ENCODE results near the gene TLDC2. TPM values are rescaled to one million over a fixed set of nuclear protein-coding genes. Genes with fewer than 3 reads are reported as not detected.

Gene TLDC2
- total RNA-seq, 1 experiment from 2014 or later: not detected

DNA sequence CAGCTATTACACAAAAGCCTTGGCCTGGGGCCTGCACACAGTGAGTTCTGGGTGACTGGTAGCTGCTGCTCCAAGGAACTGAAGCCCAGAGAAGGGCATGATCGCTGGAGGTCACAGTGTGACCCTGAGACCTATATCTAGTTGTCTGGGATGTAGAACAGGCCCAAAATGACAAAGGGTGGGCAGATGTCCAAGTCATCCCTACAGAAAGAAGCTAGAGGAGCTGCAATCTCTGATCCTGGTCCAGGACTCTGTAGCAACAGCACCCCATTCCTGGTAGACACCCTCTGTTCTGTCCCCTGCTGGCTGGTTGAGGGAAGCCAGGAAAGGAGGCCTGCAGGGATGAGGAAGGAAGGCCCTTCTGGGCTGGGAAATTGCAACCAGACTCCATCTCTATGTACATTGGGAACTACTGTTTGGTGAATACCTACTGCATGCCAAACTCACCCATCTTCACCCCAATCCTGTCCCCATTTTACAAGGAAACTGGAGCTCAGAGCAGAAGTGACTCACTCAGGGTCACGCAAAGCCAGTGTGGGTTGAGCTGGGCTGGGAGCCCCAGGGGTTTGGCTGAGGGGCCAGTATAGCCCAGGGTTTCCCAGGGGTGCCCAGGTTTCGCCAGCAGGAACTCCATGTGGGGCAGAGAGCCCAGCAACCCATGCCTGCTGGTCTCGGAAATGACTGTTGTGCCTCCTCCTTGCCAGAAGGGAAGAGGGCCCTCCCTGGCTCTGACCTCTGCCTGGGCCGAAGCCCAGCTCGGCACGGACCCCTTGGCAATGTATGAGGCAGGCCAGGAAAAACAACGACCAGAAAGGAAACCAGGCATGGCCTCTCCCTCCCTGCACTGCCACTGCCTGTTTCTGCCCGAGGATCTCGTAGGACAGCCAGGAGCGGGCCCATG lies 44.9 kb upstream of the TLDC2 start:
- H3K9me3 Mint-ChIP-seq (ENCODE audit: unreplicated experiment): no peaks in the 10 kb centered on the region
- POLR2A ChIA-PET: interaction anchor here (0.7 kb wide), 1 partner anchor 32 kb away, joined by 3 read pairs; a partner anchor contains a TSS

GRCh38 chr20:36832791-36833190 lies 43.1 kb upstream of the TLDC2 start:
- Histone ChIP-seq H3K4me3 (ENCODE audit: low read depth, low read length) (no peak overlapping the region), H3K9me3 (no peaks in the 10 kb centered on the region), H3K4me1 (no peaks in the 10 kb centered on the region), H3K36me3 (ENCODE audit: control insufficient read depth, insufficient read depth, low read length) (peaks cover 5% of the 10 kb centered on the region; the same call in 1 of the 2 replicates), H3K27me3 (replicated peaks; ENCODE audit: control insufficient read depth, insufficient read depth, low read length) (no peaks in the 10 kb centered on the region)
- intact Hi-C loops (cut with micrococcal nuclease; ENCODE audit: unreplicated experiment): no loop called here
- no TSS peak for BruUV-seq (replicated peaks)
- Mint-ChIP-seq H3K27ac (ENCODE audit: unreplicated experiment) (no peak overlapping the region), H3K4me1 (ENCODE audit: low read depth, unreplicated experiment) (peaks cover 8% of the 10 kb centered on the region), H3K27me3 (ENCODE audit: insufficient read depth, unreplicated experiment) (no peaks in the 10 kb centered on the region), H3K4me3 (ENCODE audit: unreplicated experiment) (no peak overlapping the region), H3K9me3 (ENCODE audit: unreplicated experiment) (no peaks in the 10 kb centered on the region), H3K36me3 (ENCODE audit: insufficient read depth, unreplicated experiment) (peaks cover 16% of the 10 kb centered on the region)
- CTCF ChIA-PET: interaction anchor here (1.3 kb wide), 1 partner anchor 87 kb away, joined by 3 read pairs; no protein-coding TSS in a partner anchor
- POLR2A ChIA-PET: no interaction called here
- no peak for DNase-seq
- TF ChIP-seq, protein P1, sequence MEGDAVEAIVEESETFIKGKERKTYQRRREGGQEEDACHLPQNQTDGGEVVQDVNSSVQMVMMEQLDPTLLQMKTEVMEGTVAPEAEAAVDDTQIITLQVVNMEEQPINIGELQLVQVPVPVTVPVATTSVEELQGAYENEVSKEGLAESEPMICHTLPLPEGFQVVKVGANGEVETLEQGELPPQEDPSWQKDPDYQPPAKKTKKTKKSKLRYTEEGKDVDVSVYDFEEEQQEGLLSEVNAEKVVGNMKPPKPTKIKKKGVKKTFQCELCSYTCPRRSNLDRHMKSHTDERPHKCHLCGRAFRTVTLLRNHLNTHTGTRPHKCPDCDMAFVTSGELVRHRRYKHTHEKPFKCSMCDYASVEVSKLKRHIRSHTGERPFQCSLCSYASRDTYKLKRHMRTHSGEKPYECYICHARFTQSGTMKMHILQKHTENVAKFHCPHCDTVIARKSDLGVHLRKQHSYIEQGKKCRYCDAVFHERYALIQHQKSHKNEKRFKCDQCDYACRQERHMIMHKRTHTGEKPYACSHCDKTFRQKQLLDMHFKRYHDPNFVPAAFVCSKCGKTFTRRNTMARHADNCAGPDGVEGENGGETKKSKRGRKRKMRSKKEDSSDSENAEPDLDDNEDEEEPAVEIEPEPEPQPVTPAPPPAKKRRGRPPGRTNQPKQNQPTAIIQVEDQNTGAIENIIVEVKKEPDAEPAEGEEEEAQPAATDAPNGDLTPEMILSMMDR (IDR thresholded peaks at IDR 0.05; ENCODE audit: insufficient read depth in 1 of 2, low read depth in 1 of 2, low read length in 1 of 2, severe bottlenecking in 1 of 2, unreplicated experiment in 1 of 2): no peak

More for the DNA sequence above, 44.9 kb upstream of the TLDC2 start:
- Histone ChIP-seq H3K27me3 (replicated peaks; ENCODE audit: control insufficient read depth, insufficient read depth, low read length) (no peaks in the 10 kb centered on the region), H3K4me3 (ENCODE audit: low read depth, low read length) (no peak overlapping the region), H3K9me3 (no peaks in the 10 kb centered on the region), H3K4me1 (no peaks in the 10 kb centered on the region), H3K36me3 (ENCODE audit: control insufficient read depth, insufficient read depth, low read length) (peaks cover 8% of the 10 kb centered on the region; the same call in 1 of the 2 replicates)
- Mint-ChIP-seq H3K4me1 (ENCODE audit: low read depth, unreplicated experiment) (peaks cover 7% of the 10 kb centered on the region), H3K4me3 (ENCODE audit: unreplicated experiment) (no peak overlapping the region), H3K27me3 (ENCODE audit: insufficient read depth, unreplicated experiment) (no peaks in the 10 kb centered on the region), H3K27ac (ENCODE audit: unreplicated experiment) (no peak overlapping the region), H3K36me3 (ENCODE audit: insufficient read depth, unreplicated experiment) (peaks cover 20% of the 10 kb centered on the region)
- no TSS peak for BruUV-seq (replicated peaks)
- CTCF ChIA-PET: interaction anchor here (0.6 to 1.2 kb wide), 2 partner anchors 22 to 28 kb away, joined by 3 to 4 read pairs; no protein-coding TSS in a partner anchor
- TF ChIP-seq, protein P1 (IDR thresholded peaks at IDR 0.05; ENCODE audit: insufficient read depth in 1 of 2, low read depth in 1 of 2, low read length in 1 of 2, severe bottlenecking in 1 of 2, unreplicated experiment in 1 of 2): peak in 1 of 2 experiments; percentile 39
- intact Hi-C loops (cut with micrococcal nuclease; ENCODE audit: unreplicated experiment): no loop called here
- DNase-seq: no peak

- no peak overlapping the region for H3K4me3 Mint-ChIP-seq (ENCODE audit: unreplicated experiment)
- Histone ChIP-seq H3K36me3 (ENCODE audit: control insufficient read depth, insufficient read depth, low read length) (peaks cover 4% of the 10 kb centered on the region; the same call in 1 of the 2 replicates), H3K9me3 (no peaks in the 10 kb centered on the region), H3K27me3 (replicated peaks; ENCODE audit: control insufficient read depth, insufficient read depth, low read length) (no peaks in the 10 kb centered on the region), H3K4me3 (ENCODE audit: low read depth, low read length) (no peak overlapping the region), H3K4me1 (no peaks in the 10 kb centered on the region)
- H3K9me3 Mint-ChIP-seq (ENCODE audit: unreplicated experiment): no peaks in the 10 kb centered on the region
- no peaks in the 10 kb centered on the region for H3K27me3 Mint-ChIP-seq (ENCODE audit: insufficient read depth, unreplicated experiment)
- no TSS peak for BruUV-seq (replicated peaks)
- peaks cover 15% of the 10 kb centered on the region for H3K36me3 Mint-ChIP-seq (ENCODE audit: insufficient read depth, unreplicated experiment)
- TF ChIP-seq, protein P1 (IDR thresholded peaks at IDR 0.05; ENCODE audit: insufficient read depth in 1 of 2, low read depth in 1 of 2, low read length in 1 of 2, severe bottlenecking in 1 of 2, unreplicated experiment in 1 of 2): no peak
- ChIA-PET POLR2A (no interaction called here), CTCF (interaction anchor here (0.5 to 1.3 kb wide), 2 partner anchors 34 to 86 kb away, joined by 3 read pairs; no protein-coding TSS in a partner anchor)
- intact Hi-C loops (cut with micrococcal nuclease; ENCODE audit: unreplicated experiment): no loop called here
- peak overlapping the region; percentile 53 for H3K27ac Mint-ChIP-seq (ENCODE audit: unreplicated experiment)
- DNase-seq: no peak
- peaks cover 8% of the 10 kb centered on the region for H3K4me1 Mint-ChIP-seq (ENCODE audit: low read depth, unreplicated experiment)
Measured at GRCh38 chr20:36833275-36834020, 42.5 kb upstream of the TLDC2 start.
